CD4-positive, CD25-positive, alpha-beta regulatory T cell (primary cell): ENCODE data around the gene CDK5RAP1. TPM values are rescaled to one million over a fixed set of nuclear protein-coding genes. Genes with fewer than 3 reads are reported as not detected.
A peak's percentile ranks its signal among the peaks of the same experiment; 100 is the strongest.

ENCODE experiments used
- ATAC-seq, 2 donors: fragments of 150-1000 bp; cut with Tn5 transposase; one replicate each; pipeline ENCODE4 v1.10.0; 2021; ENCODE audit warnings: low read depth in 2 of 2, moderate number of reproducible peaks in 2 of 2, moderate library complexity in 1 of 2
- DNase-seq, 3 donors: peaks; one replicate each; pipeline versions ENCODE4 v3.0.0 to v3.0.0-alpha.2; 2012 to 2022; ENCODE audit warnings: mixed read lengths in 1 of 3
- H3K27ac ChIP-seq: one replicate; pipeline ENCODE4 v1.7.0; 2013; ENCODE audit warnings: mild to moderate bottlenecking, low read length; ENCODE audit not compliant: insufficient read depth, poor library complexity, severe bottlenecking
- H3K27me3 ChIP-seq: one replicate; pipeline ENCODE4 v1.7.0; 2013; ENCODE audit warnings: low read length; ENCODE audit not compliant: control insufficient read depth, insufficient read depth
- H3K36me3 ChIP-seq: one replicate; pipeline ENCODE4 v1.7.0; 2013; ENCODE audit warnings: mild to moderate bottlenecking, low read length, moderate library complexity; ENCODE audit not compliant: control insufficient read depth, insufficient read depth
- H3K4me1 ChIP-seq: 2 replicates; pipeline ENCODE4 v1.7.0; 2013; ENCODE audit warnings: mild to moderate bottlenecking, low read length; ENCODE audit not compliant: insufficient read depth, control insufficient read depth, poor library complexity, severe bottlenecking
- H3K4me3 ChIP-seq: one replicate; pipeline ENCODE4 v1.7.0; 2013; ENCODE audit warnings: low read depth, mild to moderate bottlenecking, low read length, moderate library complexity
- H3K9me3 ChIP-seq, 2 experiments: 1 replicate in 1 of 2; 2 replicates in 1 of 2; pipeline ENCODE4 v1.7.0; 2013; ENCODE audit warnings: low read length in 2 of 2, mild to moderate bottlenecking in 1 of 2, moderate library complexity in 1 of 2; ENCODE audit not compliant: control insufficient read depth in 2 of 2
- H3K27ac Mint-ChIP-seq, 3 donors: one replicate each; pipeline ENCODE4 v1.8.0; 2020 to 2022; ENCODE audit warnings: mild to moderate bottlenecking in 3 of 3, mixed read lengths in 3 of 3, moderate library complexity in 2 of 3
- H3K27me3 Mint-ChIP-seq: one replicate; pipeline ENCODE4 v1.8.0; 2022; ENCODE audit warnings: mild to moderate bottlenecking, mixed read lengths
- H3K36me3 Mint-ChIP-seq: one replicate; pipeline ENCODE4 v1.8.0; 2020; ENCODE audit warnings: mixed read lengths
- H3K4me1 Mint-ChIP-seq, 4 donors: one replicate each; pipeline ENCODE4 v1.8.0; 2020 to 2022; ENCODE audit warnings: mixed read lengths in 4 of 4, mild to moderate bottlenecking in 1 of 4
- H3K4me3 Mint-ChIP-seq, 4 donors: one replicate each; pipeline ENCODE4 v1.8.0; 2020 to 2022; ENCODE audit warnings: mild to moderate bottlenecking in 4 of 4, mixed read lengths in 4 of 4, moderate library complexity in 3 of 4
- H3K9me3 Mint-ChIP-seq, 7 donors: one replicate each; pipeline ENCODE4 v1.8.0; 2020 to 2022; ENCODE audit warnings: mixed read lengths in 7 of 7, mild to moderate bottlenecking in 3 of 7, moderate library complexity in 2 of 7
- polyA plus RNA-seq, 4 donors: library from polyadenylated mRNA; unstranded; fragments of 300-500 nt; fragmentation: Illumina TruSeq; gene quantifications; one replicate each; pipeline ENCODE4 v1.2.3, GENCODE V29; 2021
- total RNA-seq: library from RNA; stranded (reverse); gene quantifications from one replicate; pipeline ENCODE4 v1.2.3, GENCODE V29; 2022

Gene CDK5RAP1
- total and polyA plus RNA-seq, 5 donors from 2014 or later = 31.4 to 48.0 (median 36.1) TPM

DNA sequence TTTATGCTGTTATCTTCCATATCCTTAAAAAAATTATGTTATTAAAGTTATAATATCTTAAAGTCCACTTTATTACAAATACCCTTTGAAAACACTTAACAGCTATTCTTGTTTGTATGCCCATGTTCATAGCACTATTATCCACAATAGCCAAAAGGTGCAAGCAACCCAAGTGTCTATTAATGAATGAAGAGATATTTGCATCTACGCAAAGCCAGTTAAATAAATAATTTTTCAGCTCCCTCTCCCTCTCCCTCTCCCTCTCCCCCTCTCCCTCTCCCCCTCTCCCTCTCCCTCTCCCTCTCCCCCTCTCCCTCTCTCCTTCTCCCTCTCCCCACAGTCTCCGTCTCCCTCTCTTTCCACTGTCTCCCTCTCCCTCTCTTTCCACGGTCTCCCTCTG, 13.1 kb downstream of the CDK5RAP1 start:
- H3K36me3 ChIP-seq = peaks cover 62% of the 10 kb centered on the region
- no peaks in the 10 kb centered on the region for H3K27me3 ChIP-seq
- no peak for ATAC-seq
- DNase-seq = no peak
- no peaks in the 10 kb centered on the region for H3K4me1 ChIP-seq
- H3K36me3 Mint-ChIP-seq = peaks cover 46% of the 10 kb centered on the region
- no peak overlapping the region for H3K27ac ChIP-seq
- peaks cover 0 to 8% (median 3%) of the 10 kb centered on the region in 4 donors for H3K4me1 Mint-ChIP-seq
- no peaks in the 10 kb centered on the region for H3K27me3 Mint-ChIP-seq
- no peak overlapping the region for H3K4me3 Mint-ChIP-seq
- H3K4me3 ChIP-seq = no peak overlapping the region
- no peak overlapping the region for H3K27ac Mint-ChIP-seq
- no peaks in the 10 kb centered on the region for H3K9me3 ChIP-seq
- H3K9me3 Mint-ChIP-seq = no peaks in the 10 kb centered on the region

DNA sequence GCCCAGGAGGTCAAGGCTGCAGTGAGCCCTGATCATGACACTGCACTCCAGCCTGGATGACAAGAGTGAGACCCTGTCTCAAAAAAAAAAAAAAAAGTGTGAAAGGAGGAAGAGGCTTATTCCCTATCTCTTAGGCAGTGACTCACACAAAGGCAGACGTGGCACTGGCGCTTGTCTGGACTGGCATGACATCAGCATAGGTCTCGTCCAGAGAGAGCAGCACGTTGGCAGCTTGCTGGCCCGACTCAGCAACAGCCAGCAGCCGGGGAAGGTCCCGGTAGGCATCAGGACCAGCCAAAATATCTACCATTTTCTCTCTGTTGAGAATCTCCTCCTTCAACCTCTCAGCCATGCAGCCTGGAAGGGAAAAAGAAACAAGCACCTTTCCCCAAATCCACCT, 14.1 kb downstream of the CDK5RAP1 start:
- Mint-ChIP-seq H3K4me1 (peaks cover 0 to 8% (median 1%) of the 10 kb centered on the region in 4 donors), H3K27me3 (no peaks in the 10 kb centered on the region), H3K9me3 (no peaks in the 10 kb centered on the region), H3K36me3 (peaks cover 41% of the 10 kb centered on the region), H3K27ac (no peak overlapping the region), H3K4me3 (no peak overlapping the region)
- peaks cover 59% of the 10 kb centered on the region for H3K36me3 ChIP-seq
- ATAC-seq = no peak
- no peaks in the 10 kb centered on the region for H3K4me1 ChIP-seq
- no peak overlapping the region for H3K4me3 ChIP-seq
- H3K27me3 ChIP-seq = no peaks in the 10 kb centered on the region
- H3K9me3 ChIP-seq = no peaks in the 10 kb centered on the region
- no peak overlapping the region for H3K27ac ChIP-seq
- DNase-seq = no peak

DNA sequence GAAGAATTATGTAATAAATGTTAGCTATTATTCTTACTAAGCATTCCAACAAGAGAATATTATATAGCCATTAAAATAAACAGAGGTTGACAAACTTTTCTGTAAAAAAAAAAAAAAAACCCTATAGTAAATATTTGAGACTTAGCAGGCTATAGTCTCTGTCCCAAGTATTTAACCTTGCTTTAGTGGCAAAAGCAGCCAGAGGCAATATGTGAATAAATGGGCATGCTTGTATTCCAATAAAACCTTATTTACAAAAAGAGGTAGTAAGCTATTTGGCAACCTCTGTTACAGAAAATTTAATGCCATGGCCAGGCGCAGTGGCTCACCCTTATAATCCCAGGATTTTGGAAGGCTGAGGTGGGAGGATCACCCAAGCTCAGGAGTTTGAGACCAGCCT, 14.6 kb downstream of the CDK5RAP1 start:
- Mint-ChIP-seq H3K4me1 (peaks cover 0 to 8% (median 0%) of the 10 kb centered on the region in 4 donors), H3K27ac (peak overlapping the region in 1 of 3 donors; percentile 26), H3K4me3 (no peak overlapping the region), H3K27me3 (no peaks in the 10 kb centered on the region), H3K9me3 (no peaks in the 10 kb centered on the region), H3K36me3 (peaks cover 38% of the 10 kb centered on the region)
- ATAC-seq = no peak
- no peaks in the 10 kb centered on the region for H3K4me1 ChIP-seq
- H3K4me3 ChIP-seq = no peak overlapping the region
- no peaks in the 10 kb centered on the region for H3K27me3 ChIP-seq
- H3K27ac ChIP-seq = no peak overlapping the region
- no peak for DNase-seq
- peaks cover 59% of the 10 kb centered on the region for H3K36me3 ChIP-seq
- H3K9me3 ChIP-seq = no peaks in the 10 kb centered on the region

DNA sequence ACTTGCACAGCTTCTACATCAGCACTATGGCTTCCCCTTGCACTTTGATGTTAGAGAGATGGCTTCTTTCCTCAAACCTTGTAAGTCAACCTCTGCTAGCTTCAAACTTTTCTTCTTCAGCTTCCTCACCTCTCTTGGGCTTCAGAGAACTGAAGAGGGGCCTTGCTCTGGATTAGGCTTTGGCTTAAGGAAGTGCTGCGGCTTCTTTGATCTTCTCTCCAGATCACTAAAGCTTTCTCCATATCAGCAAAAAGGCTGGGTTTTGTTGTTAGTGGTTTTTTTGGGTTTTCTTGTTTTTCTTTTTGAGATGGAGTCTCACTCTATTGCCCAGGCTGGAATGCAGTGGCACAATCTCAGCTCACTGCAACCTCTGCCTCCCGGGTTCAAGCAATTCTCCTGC, 24.0 kb downstream of the CDK5RAP1 start:
- peaks cover 66% of the 10 kb centered on the region for H3K36me3 ChIP-seq
- peak in 1 of 3 donors; percentile 4 for DNase-seq
- H3K4me3 Mint-ChIP-seq = no peak overlapping the region
- ATAC-seq = no peak
- H3K4me1 ChIP-seq = no peaks in the 10 kb centered on the region
- H3K4me1 Mint-ChIP-seq = peaks cover 0 to 19% (median 9%) of the 10 kb centered on the region in 4 donors
- H3K4me3 ChIP-seq = no peak overlapping the region
- no peak overlapping the region for H3K27ac ChIP-seq
- no peak overlapping the region for H3K27ac Mint-ChIP-seq
- no peaks in the 10 kb centered on the region for H3K9me3 Mint-ChIP-seq
- peaks cover 29% of the 10 kb centered on the region for H3K36me3 Mint-ChIP-seq
- no peaks in the 10 kb centered on the region for H3K27me3 Mint-ChIP-seq
- H3K9me3 ChIP-seq = no peaks in the 10 kb centered on the region
- no peaks in the 10 kb centered on the region for H3K27me3 ChIP-seq

DNA sequence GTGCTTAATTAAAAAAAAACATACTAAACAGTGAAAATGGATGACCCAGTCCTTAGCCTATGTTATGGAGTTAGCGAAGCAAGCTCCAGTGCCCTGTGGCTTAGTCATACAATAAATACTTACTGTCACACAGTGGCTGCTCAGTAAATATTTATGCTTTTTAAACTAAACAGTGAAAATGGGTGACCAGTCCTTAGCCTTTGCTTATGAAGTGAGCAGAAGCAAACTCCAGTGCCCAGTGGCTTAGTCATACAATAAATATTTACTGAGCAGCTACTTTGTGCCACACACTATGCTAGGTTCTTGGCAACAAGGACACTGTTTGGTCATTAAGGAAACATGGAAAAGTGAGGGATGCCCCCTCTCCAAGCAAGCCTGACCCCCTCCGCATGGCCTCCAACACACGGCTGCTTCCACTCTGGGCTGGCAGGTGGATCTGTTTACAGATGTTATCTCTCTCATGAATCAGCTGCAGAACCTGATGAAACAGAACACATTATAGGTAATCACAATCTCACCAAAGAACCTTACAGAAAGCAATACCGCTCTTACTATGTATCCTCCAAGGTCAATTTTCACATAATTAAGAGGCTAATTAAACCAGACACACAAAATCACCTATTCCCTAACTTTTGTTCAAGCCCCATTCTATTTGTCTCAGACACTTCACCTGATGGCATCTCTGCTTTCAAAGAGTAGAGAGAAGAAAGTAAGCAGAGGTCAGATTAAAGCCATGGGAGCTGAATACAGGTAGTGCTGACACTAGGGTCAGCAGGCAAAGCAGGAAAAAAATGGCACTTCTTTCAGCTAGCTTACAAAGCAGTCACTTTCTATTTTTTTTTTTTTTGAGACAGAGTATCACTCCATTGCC, 27.3 kb downstream of the CDK5RAP1 start:
- Mint-ChIP-seq H3K9me3 (no peaks in the 10 kb centered on the region), H3K27me3 (no peaks in the 10 kb centered on the region), H3K4me1 (peaks cover 0 to 27% (median 16%) of the 10 kb centered on the region in 4 donors), H3K36me3 (peaks cover 25% of the 10 kb centered on the region), H3K27ac (peak overlapping the region in 1 of 3 donors; percentile 34), H3K4me3 (no peak overlapping the region)
- H3K27me3 ChIP-seq = no peaks in the 10 kb centered on the region
- no peak overlapping the region for H3K27ac ChIP-seq
- no peak overlapping the region for H3K4me3 ChIP-seq
- peaks cover 60% of the 10 kb centered on the region for H3K36me3 ChIP-seq
- H3K4me1 ChIP-seq = no peaks in the 10 kb centered on the region
- no peaks in the 10 kb centered on the region for H3K9me3 ChIP-seq
- DNase-seq (no peak), ATAC-seq (no peak)

DNA sequence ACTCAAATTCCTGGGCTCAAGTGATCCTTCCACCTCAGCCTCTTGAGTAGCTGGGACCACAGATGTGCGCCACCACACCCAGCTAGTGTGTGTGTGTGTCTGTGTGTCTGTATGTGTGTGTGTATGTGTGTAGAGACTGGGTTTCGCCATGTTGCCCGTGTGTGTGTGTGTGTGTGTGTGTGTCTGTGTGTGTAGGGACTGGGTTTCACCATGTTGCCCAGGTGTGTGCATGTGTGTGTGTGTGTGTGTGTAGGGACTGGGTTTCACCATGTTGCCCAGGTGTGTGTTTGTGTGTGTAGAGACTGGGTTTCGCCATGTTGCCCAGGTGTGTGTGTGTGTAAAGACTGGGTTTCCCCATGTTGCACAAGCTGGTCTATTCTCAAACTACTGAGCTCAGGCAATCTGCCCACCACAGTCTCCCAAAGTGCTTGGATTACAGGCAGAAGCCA, 28.3 kb downstream of the CDK5RAP1 start:
- Histone ChIP-seq H3K4me3 (no peak overlapping the region), H3K36me3 (peaks cover 56% of the 10 kb centered on the region), H3K27me3 (no peaks in the 10 kb centered on the region), H3K9me3 (no peaks in the 10 kb centered on the region), H3K4me1 (no peaks in the 10 kb centered on the region), H3K27ac (no peak overlapping the region)
- ATAC-seq = no peak
- no peaks in the 10 kb centered on the region for H3K27me3 Mint-ChIP-seq
- peaks cover 0 to 25% (median 13%) of the 10 kb centered on the region in 4 donors for H3K4me1 Mint-ChIP-seq
- no peak overlapping the region for H3K4me3 Mint-ChIP-seq
- H3K36me3 Mint-ChIP-seq = peaks cover 18% of the 10 kb centered on the region
- H3K9me3 Mint-ChIP-seq = no peaks in the 10 kb centered on the region
- peak overlapping the region in 2 of 3 donors; percentile 29 to 57 for H3K27ac Mint-ChIP-seq
- no peak for DNase-seq

DNA sequence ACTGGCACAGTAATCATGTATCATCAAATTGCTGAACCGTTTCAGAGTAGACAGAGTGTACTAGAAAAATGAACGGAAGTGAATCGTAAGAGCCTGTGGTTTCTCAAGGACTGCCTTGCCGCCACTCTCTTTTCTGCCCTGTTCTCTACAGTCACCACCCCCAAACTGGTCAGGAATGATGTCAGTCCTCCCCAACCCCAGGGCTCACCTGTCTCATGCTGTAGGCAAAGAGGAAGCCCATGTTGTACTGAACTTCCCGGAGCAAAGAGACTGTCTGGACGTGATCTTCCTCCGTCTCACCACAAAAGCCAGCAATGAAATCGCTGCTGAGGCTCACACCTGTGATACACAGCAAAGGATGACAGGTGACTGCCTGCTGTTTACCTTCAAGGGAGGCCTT, 31.0 kb downstream of the CDK5RAP1 start:
- Histone ChIP-seq H3K36me3 (peaks cover 71% of the 10 kb centered on the region), H3K9me3 (no peaks in the 10 kb centered on the region), H3K4me1 (no peaks in the 10 kb centered on the region), H3K27ac (peak overlapping the region; percentile 57), H3K27me3 (no peaks in the 10 kb centered on the region), H3K4me3 (no peak overlapping the region)
- Mint-ChIP-seq H3K4me1 (peaks cover 0 to 19% (median 10%) of the 10 kb centered on the region in 4 donors), H3K9me3 (no peaks in the 10 kb centered on the region), H3K27me3 (no peaks in the 10 kb centered on the region), H3K36me3 (peaks cover 28% of the 10 kb centered on the region), H3K27ac (peak overlapping the region; percentile 90 to 94 (median 92)), H3K4me3 (peak overlapping the region in 2 of 4 donors; percentile 36 to 72)
- ATAC-seq = peak; percentile 70 to 74
- DNase-seq = peak; percentile 34 to 49 (median 45)

DNA sequence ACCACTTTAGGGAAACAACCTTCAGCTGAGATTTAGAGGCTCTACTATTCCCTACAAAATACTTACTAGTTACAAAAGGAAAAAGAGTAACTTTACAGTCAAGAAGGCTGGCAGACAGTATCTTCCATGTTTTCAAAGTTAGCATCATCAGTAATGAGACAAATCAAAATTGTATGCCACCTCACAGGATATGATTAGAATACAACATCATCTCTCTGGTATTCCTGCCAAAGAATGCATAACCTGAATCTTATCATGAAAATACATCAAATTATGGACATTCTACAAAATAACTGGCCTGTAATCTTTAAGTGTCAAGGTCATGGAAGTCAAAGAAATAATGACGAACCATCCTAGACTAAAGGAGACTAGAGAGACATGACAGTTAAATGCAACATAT, 38.4 kb downstream of the CDK5RAP1 start:
- Mint-ChIP-seq H3K36me3 (peaks cover 58% of the 10 kb centered on the region), H3K4me3 (no peak overlapping the region), H3K9me3 (no peaks in the 10 kb centered on the region), H3K4me1 (no peaks in the 10 kb centered on the region), H3K27ac (peak overlapping the region in 1 of 3 donors; percentile 68), H3K27me3 (no peaks in the 10 kb centered on the region)
- DNase-seq (no peak), ATAC-seq (no peak)
- Histone ChIP-seq H3K9me3 (no peaks in the 10 kb centered on the region), H3K4me1 (no peaks in the 10 kb centered on the region), H3K4me3 (no peak overlapping the region), H3K27me3 (no peaks in the 10 kb centered on the region), H3K36me3 (peaks cover 80% of the 10 kb centered on the region), H3K27ac (no peak overlapping the region)
